GM12865 (cell line): ENCODE results near the gene SLC66A3.

Source experiments
- DNase-seq: peaks from one replicate; pipeline ENCODE4 v3.0.0; 2010; ENCODE audit warnings: low read depth
- H3K4me3 ChIP-seq: 2 replicates; pipeline ENCODE4 v1.5.1; 2011; ENCODE audit warnings: mild to moderate bottlenecking, low read depth, low read length, control low read depth
- CTCF ChIP-seq: IDR thresholded peaks from 2 replicates; pipeline ENCODE4 v1.5.1; 2011; ENCODE audit warnings: low read length, control low read depth, low read depth, inconsistent platforms; ENCODE audit not compliant: insufficient read depth; ENCODE audit errors: missing control alignments

The SLC66A3 gene

GRCh38 chr2:11121823-11122155 lies 33.5 kb upstream of the SLC66A3 start:
- DNase-seq, result no peak
- no peak overlapping the region for H3K4me3 ChIP-seq
- no peak for TF ChIP-seq CTCF

GRCh38 chr2:11122380-11122779 lies 32.9 kb upstream of the SLC66A3 start:
- no peak for DNase-seq
- no peak for TF ChIP-seq CTCF
- no peak overlapping the region for H3K4me3 ChIP-seq

GRCh38 chr2:11123001-11123809 lies 32.1 kb upstream of the SLC66A3 start:
- TF ChIP-seq CTCF, result no peak
- DNase-seq, result no peak
- H3K4me3 ChIP-seq, result no peak overlapping the region

GRCh38 chr2:11123856-11124759 lies 31.2 kb upstream of the SLC66A3 start:
- DNase-seq, result peak; percentile 75
- H3K4me3 ChIP-seq, result no peak overlapping the region
- TF ChIP-seq CTCF, result peak; percentile 88

GRCh38 chr2:11124760-11125068 lies 30.6 kb upstream of the SLC66A3 start:
- no peak for DNase-seq
- no peak for TF ChIP-seq CTCF
- no peak overlapping the region for H3K4me3 ChIP-seq

- DNase-seq, result no peak
- no peak overlapping the region for H3K4me3 ChIP-seq
- no peak for TF ChIP-seq CTCF
Observed at GRCh38 chr2:11127761-11128160, 27.5 kb upstream of the SLC66A3 start.
